GM12878 (cell line): ENCODE data around the gene LGI4. TPM values are rescaled to one million over a fixed set of nuclear protein-coding genes. Genes with fewer than 3 reads are reported as not detected.

ENCODE experiments used
- ATAC-seq: fragments of 200-7000 bp; cut with Tn5 transposase; 3 replicates; pipeline ENCODE4 v1.9.1; 2020; ENCODE audit warnings: mild to moderate bottlenecking, moderate library complexity
- BruUV-seq: library from RNA; stranded (reverse); fragments of 400-500 nt; replicated peaks from 2 replicates; lab custom pipeline; 2021; lab: Mats Ljungman, UMichigan
- CTCF ChIA-PET: fragments of 300-600 bp; sonication (Branson Sonifier 250); formaldehyde crosslinking; extraction: SDS; loops from one replicate; lab custom pipeline; 2021; ENCODE audit warnings: inconsistent platforms; lab: Yijun Ruan, JAX
- POLR2A ChIA-PET: fragments of 350-600 bp; formaldehyde crosslinking; extraction: SDS; loops from one replicate; lab custom pipeline; 2021; ENCODE audit warnings: inconsistent platforms; lab: Charles Lee
- RAD21 ChIA-PET: fragments of 300-600 bp; sonication (Branson Sonifier 250); formaldehyde crosslinking; loops from one replicate; lab custom pipeline; 2023; ENCODE audit warnings: antibody characterized with exemption; ENCODE audit not compliant: unreplicated experiment; lab: Charles Lee
- SMC1A ChIA-PET: fragments of 300-600 bp; sonication (Branson Sonifier 250); formaldehyde crosslinking; loops from one replicate; lab custom pipeline; 2023; ENCODE audit not compliant: unreplicated experiment, uncharacterized antibody; lab: Charles Lee
- DNase-seq: peaks from one replicate; pipeline ENCODE4 v3.0.0-alpha.2; 2011; ENCODE audit warnings: low read depth, low spot score
- FAIRE-seq: peaks from 3 replicates; lab custom pipeline; 2011; peaks lifted over from hg19 to GRCh38; lab: Jason Lieb, UNC
- H2AFZ ChIP-seq: 2 replicates; pipeline ENCODE4 v1.6.0; 2011; ENCODE audit warnings: low read depth, low read length, control low read depth; ENCODE audit not compliant: control insufficient read depth
- H3K27ac ChIP-seq: 2 replicates; pipeline ENCODE4 v1.5.1; 2011; ENCODE audit warnings: control low read depth; ENCODE audit not compliant: control insufficient read depth, insufficient read depth
- H3K27me3 ChIP-seq, 2 experiments: replicated peaks in 1 of 2; 2 replicates each; pipeline versions ENCODE4 v1.6.0 to v1.6.1; 2011; ENCODE audit warnings: low read length in 1 of 2; ENCODE audit not compliant: control insufficient read depth in 2 of 2, insufficient read depth in 2 of 2
- H3K36me3 ChIP-seq, 2 experiments: 2 replicates each; pipeline ENCODE4 v1.5.1; 2011; ENCODE audit warnings: low read length in 1 of 2; ENCODE audit not compliant: control insufficient read depth in 2 of 2, insufficient read depth in 2 of 2
- H3K4me1 ChIP-seq: 2 replicates; pipeline ENCODE4 v1.6.1; 2011; ENCODE audit warnings: mild to moderate bottlenecking, low read length, moderate library complexity, mixed read lengths; ENCODE audit not compliant: control insufficient read depth, insufficient read depth
- H3K4me2 ChIP-seq: 2 replicates; pipeline ENCODE4 v1.6.0; 2011; ENCODE audit warnings: control low read depth; ENCODE audit not compliant: control insufficient read depth, insufficient read depth
- H3K4me3 ChIP-seq: fragments of 200-600 bp; sonication (generic); 2 replicates; pipeline ENCODE4 v1.5.1; 2016
- H3K79me2 ChIP-seq: 2 replicates; pipeline ENCODE4 v1.6.0; 2011; ENCODE audit warnings: low read length; ENCODE audit not compliant: control insufficient read depth, insufficient read depth
- H3K9ac ChIP-seq: 2 replicates; pipeline ENCODE4 v1.8.0; 2011; ENCODE audit warnings: low read length, control low read depth, mixed read lengths; ENCODE audit not compliant: control insufficient read depth, insufficient read depth
- H3K9me3 ChIP-seq: replicated peaks from 3 replicates; pipeline ENCODE4 v1.5.1; 2011; ENCODE audit warnings: mild to moderate bottlenecking, low read length; ENCODE audit not compliant: control insufficient read depth, insufficient read depth
- H4K20me1 ChIP-seq: 2 replicates; pipeline ENCODE4 v1.6.0; 2011; ENCODE audit not compliant: control insufficient read depth, insufficient read depth
- ASH2L ChIP-seq: fragments of 300-600, 200-600 bp; sonication (generic); IDR thresholded peaks from 2 replicates; pipeline ENCODE4 v1.6.1; 2017; ENCODE audit warnings: low read depth, mild to moderate bottlenecking, borderline replicate concordance
- ATF2 ChIP-seq: IDR thresholded peaks from 2 replicates; pipeline ENCODE4 v1.6.1; 2012; ENCODE audit warnings: low read length, inconsistent platforms
- BCLAF1 ChIP-seq: fragments of 450-650 bp; IDR thresholded peaks from 2 replicates; pipeline ENCODE4 v1.6.1; 2017; ENCODE audit warnings: antibody characterized with exemption, mild to moderate bottlenecking, moderate library complexity
- BRCA1 ChIP-seq: IDR thresholded peaks from 2 replicates; pipeline ENCODE4 v1.6.1; 2011; ENCODE audit warnings: low read depth, low read length, improper control_type of control experiment
- CHD4 ChIP-seq: fragments of 200-600 bp; sonication (generic); IDR thresholded peaks from 2 replicates; pipeline ENCODE4 v1.6.1; 2016; ENCODE audit warnings: mild to moderate bottlenecking
- IKZF1 ChIP-seq: fragments of 450-650 bp; conservative IDR thresholded peaks from 2 replicates; pipeline ENCODE4 v1.6.1; 2017; ENCODE audit warnings: antibody characterized with exemption, mild to moderate bottlenecking
- PML ChIP-seq: IDR thresholded peaks from 2 replicates; pipeline ENCODE4 v1.6.1; 2012; ENCODE audit warnings: low read length, inconsistent platforms
- POLR2AphosphoS2 ChIP-seq: IDR thresholded peaks from 2 replicates; pipeline ENCODE4 v1.6.1; 2011; ENCODE audit warnings: low read depth, mild to moderate bottlenecking, low read length, improper control_type of control experiment, moderate library complexity
- RAD21 ChIP-seq: IDR thresholded peaks from 2 replicates; pipeline ENCODE4 v1.6.1; 2011; ENCODE audit warnings: mild to moderate bottlenecking, low read depth, low read length, moderate library complexity; ENCODE audit not compliant: insufficient read depth
- RAD51 ChIP-seq: fragments of 450-650 bp; IDR thresholded peaks from 2 replicates; pipeline ENCODE4 v1.6.1; 2016; ENCODE audit warnings: moderate library complexity, mild to moderate bottlenecking, inconsistent platforms
- RELA ChIP-seq: fragments of 450-650 bp; IDR thresholded peaks from 2 replicates; pipeline ENCODE4 v1.8.0; 2014; ENCODE audit warnings: borderline replicate concordance; ENCODE audit not compliant: partially characterized antibody
- RFX5 ChIP-seq: IDR thresholded peaks from 2 replicates; pipeline ENCODE4 v1.6.1; 2011; ENCODE audit warnings: low read depth, low read length, improper control_type of control experiment
- SREBF1 ChIP-seq: IDR thresholded peaks from 2 replicates; pipeline ENCODE4 v1.6.1; 2012; ENCODE audit warnings: mild to moderate bottlenecking, low read length
- ZBTB11 ChIP-seq: fragments of 450-650 bp; formaldehyde crosslinking; IDR thresholded peaks from 2 replicates; pipeline ENCODE4 v1.5.0; 2022; ENCODE audit warnings: mild to moderate bottlenecking, missing genetic modification characterization
- ZNF24 ChIP-seq: fragments of 450-650 bp; IDR thresholded peaks from 2 replicates; pipeline ENCODE4 v1.6.1; 2017; ENCODE audit warnings: antibody characterized with exemption, mild to moderate bottlenecking
- ZZZ3 ChIP-seq: IDR thresholded peaks from 2 replicates; pipeline ENCODE4 v1.6.1; 2011; ENCODE audit warnings: low read depth; ENCODE audit not compliant: control insufficient read depth, insufficient read length
- WGBS: methylation state at CpG from one replicate; pipeline ENCODE4 v1.1.6; 2016; ENCODE audit warnings: low lambda C conversion rate; ENCODE audit not compliant: insufficient replicate concordance, insufficient coverage; ENCODE audit errors: missing lambda C conversion rate; 5-methylcytosine and 5-hydroxymethylcytosine counted together
- in situ Hi-C: fragments of 300-500 bp; cut with MboI; formaldehyde crosslinking; loops from 9 replicates; pipeline ENCODE4 v1.14.3; 2018; ENCODE audit warnings: mixed read lengths
- intact Hi-C: fragments of 100-400 bp; cut with micrococcal nuclease; formaldehyde crosslinking; loops from one replicate; pipeline ENCODE4 v1.14.2; 2022; ENCODE audit not compliant: unreplicated experiment
- polyA plus RNA-seq, 11 experiments: library from polyadenylated mRNA; depleted of rRNA in 4 of 11; unstranded in 6 of 11; stranded (reverse) in 5 of 11; fragments of >200 nt; fragmentation: Nextera tagmentation in 4 of 11; fragmentation: Illumina TruSeq in 1 of 11; extraction: Ambion mirVana in 4 of 11; extraction: Trizol in 1 of 11; gene quantifications; 1 replicate in 1 of 11; 2 replicates in 10 of 11; pipeline versions ENCODE4 v1.2.1 to v1.2.3, GENCODE V29; 2011 to 2016; ENCODE audit warnings: inconsistent platforms in 2 of 11, missing spikeins in 2 of 11, low read depth in 1 of 11
- total RNA-seq, 4 experiments: library from RNA; depleted of rRNA in 3 of 4; stranded (reverse); fragments of >200 nt in 3 of 4; fragmentation: Illumina TruSeq in 1 of 4; extraction: Trizol in 1 of 4; gene quantifications; 2 replicates each; pipeline versions ENCODE4 v1.2.1 to v1.2.3, GENCODE V29; 2013 to 2021

LGI4 gene
- total and polyA plus RNA-seq, 10 of the 15 experiments (the other 5 are each of a cell fraction or from before 2014, with no cell fraction given), result 0.11 TPM; not detected in 9

- H3K4me2 ChIP-seq, result no peak overlapping the region
- no peak overlapping the region for H3K9ac ChIP-seq
- no peak for ATAC-seq
- no peaks in the 10 kb centered on the region for H3K27me3 ChIP-seq
- no peak for DNase-seq
- RAD21 ChIA-PET, result no interaction called here
- H3K36me3 ChIP-seq, result peaks cover 17 to 23% of the 10 kb centered on the region in 2 experiments
- BruUV-seq, result no TSS peak
- in situ Hi-C loops, result no loop called here
- CTCF ChIA-PET, result interaction anchor here (0.8 kb wide), 1 partner anchor 27 kb away, joined by 3 read pairs; no protein-coding TSS in a partner anchor
- 68% methylated on average over 18 of the region's 18 CpGs for WGBS
- no peak for TF ChIP-seq RAD51
- no peak for TF ChIP-seq CHD4
- TF ChIP-seq POLR2AphosphoS2, result no peak
- no peak for TF ChIP-seq ZBTB11 (CRISPR knock-in tag)
- no peak for TF ChIP-seq BCLAF1
- TF ChIP-seq BRCA1, result no peak
- no peak for TF ChIP-seq SREBF1
- no peak for TF ChIP-seq ZZZ3
- TF ChIP-seq RAD21, result no peak
- no peak for TF ChIP-seq RELA
- TF ChIP-seq RFX5, result no peak
- no peak for TF ChIP-seq PML
- TF ChIP-seq ATF2, result no peak
- no peak for TF ChIP-seq IKZF1
- no peak for TF ChIP-seq ZNF24
- no peak for TF ChIP-seq ASH2L
- TF ChIP-seq, all 136 proteins: peak for 0
- intact Hi-C loops, result no loop called here
- peaks cover 24% of the 10 kb centered on the region for H3K9me3 ChIP-seq
- ChIA-PET SMC1A (no interaction called here), POLR2A (no interaction called here)
- H4K20me1 ChIP-seq, result no peaks in the 10 kb centered on the region
- H3K4me1 ChIP-seq, result peaks cover 11% of the 10 kb centered on the region; the same call in 1 of the 2 replicates
- H3K27ac ChIP-seq, result no peak overlapping the region
- FAIRE-seq, result no peak
- H3K79me2 ChIP-seq, result no peaks in the 10 kb centered on the region
- no peak overlapping the region for H2AFZ ChIP-seq
- no peak overlapping the region for H3K4me3 ChIP-seq
Observed at GRCh38 chr19:35169221-35169995, 34.5 kb upstream of the LGI4 start.
